GM18505 (cell line): ENCODE data around the gene DUSP8.

Source experiments
- ATAC-seq: cut with Tn5 transposase; IDR thresholded peaks from one replicate; pipeline ENCODE4 v1.9.1; 2021; ENCODE audit not compliant: unreplicated experiment
- POLR2A ChIP-seq: IDR thresholded peaks from 4 replicates; pipeline ENCODE4 v1.6.1; 2011; ENCODE audit warnings: borderline replicate concordance; ENCODE audit not compliant: insufficient read depth, insufficient read length; ENCODE audit errors: extremely low read depth

DUSP8 gene

DNA sequence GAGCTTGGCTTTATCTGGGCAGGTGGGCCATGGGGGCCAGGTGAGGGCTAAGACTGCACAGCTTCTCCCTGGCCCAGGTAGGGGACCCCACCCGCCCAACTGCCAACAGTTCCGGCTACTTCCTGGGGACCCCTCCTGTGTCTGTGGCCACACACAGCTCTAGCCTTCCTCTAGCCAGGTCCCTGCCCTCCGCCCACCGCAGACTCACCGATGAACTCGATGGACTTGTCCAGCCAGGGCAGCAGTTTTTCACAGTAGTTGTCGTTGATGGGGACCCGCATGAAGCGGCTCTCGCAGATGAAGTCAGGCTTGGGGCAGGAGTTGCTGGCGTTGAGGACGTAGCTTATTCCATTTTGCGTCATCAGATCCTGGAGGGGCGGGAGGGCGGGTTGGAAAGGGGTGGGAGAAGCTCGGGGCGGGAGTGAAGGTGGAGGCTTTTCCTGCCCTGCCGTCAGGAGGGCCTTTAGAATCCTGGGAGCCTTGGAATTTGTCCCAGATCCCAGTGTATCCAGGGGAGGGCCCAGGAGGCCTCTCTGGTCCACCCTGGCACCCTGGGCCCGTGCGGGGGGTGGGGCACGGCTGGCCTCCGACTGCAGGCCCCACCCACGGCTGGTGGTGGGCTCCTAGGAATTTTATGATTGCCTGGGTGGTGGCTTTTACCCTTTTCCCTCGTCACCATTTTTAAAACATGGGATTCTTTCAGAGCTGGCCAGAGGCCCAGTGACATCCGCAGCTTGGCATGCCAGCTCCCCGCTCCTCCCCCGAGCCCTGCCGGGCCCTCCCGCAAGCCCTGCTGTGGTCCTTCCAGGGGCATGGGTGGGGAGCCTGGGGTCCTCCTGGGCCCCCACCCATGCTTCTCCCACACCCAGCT is 13.9 kb downstream of the DUSP8 start:
- ATAC-seq: no peak
- TF ChIP-seq POLR2A: no peak

DNA sequence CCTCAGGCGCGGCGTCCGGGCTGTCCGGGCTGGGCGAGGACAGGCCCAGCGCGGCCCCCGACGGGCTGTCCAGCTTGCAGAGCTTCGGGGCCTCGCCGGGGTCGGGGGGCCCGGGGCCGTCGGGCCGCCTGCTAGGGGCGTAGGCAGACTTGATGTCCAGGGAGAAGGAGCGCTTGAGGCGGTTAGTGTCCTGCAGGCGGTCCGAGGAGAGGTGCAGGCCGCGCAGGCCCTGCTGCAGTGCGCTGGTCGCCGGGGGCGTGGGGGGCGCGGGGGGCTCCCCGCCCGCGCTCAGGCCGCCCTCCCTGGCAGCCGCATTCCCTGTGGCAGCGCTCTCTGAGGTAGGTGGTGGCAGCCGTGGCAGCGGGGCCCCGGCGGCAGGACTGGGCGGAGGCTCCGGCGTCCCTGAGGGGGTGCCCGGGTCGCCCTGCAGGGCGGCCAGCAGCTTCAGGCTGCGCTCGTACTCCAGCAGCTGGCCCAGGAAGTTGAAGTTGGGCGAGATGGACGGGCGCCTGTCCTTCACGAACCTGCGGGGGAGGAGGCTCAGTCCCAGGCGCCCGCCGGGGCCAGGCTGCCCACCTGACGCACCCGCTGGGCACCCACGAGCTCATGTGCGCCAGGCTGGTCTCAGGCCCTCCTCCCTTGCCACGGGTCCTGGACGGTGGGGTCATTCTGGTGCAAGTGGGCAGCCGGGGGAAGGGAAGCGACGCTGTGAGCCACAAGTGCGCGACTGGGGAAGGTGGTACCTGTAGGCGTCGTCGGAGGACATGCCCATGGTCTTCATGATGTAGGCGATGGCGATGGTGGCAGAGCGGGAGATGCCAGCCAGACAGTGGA is 14.8 kb downstream of the DUSP8 start:
- ATAC-seq: no peak

DNA sequence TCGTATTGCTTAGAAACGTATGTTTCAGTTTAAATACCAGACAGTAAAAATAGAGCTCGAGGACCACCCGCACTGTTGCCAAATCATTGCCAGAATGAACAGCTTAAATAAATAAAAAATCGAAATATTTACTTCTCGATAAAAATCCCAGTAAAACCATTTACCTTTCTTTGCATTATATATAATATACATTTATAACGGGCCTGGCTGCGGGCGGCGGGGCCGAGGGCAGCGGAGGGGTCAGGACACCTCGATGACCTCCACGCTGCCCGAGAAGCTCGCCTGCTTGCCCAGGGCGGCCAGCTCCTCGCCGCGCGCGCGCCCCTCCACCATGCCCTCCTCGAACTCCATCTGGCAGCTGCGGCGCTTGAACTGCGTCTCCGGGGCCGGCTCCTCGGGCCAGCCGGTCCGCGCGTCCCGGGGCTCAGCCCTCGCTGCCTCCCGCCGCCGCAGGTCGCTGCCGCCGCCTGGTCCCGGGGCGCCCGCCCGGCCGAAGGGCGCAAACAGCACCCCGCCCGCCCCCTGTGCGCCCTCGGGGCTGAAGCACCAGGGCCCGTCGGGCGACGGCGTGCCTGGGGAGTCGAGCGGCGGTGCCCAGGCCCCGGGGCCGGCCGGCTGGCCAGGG is 15.7 kb downstream of the DUSP8 start:
- no peak for ATAC-seq
- no peak for TF ChIP-seq POLR2A

More for the DNA sequence above, 14.8 kb downstream of the DUSP8 start:
- no peak for TF ChIP-seq POLR2A

DNA sequence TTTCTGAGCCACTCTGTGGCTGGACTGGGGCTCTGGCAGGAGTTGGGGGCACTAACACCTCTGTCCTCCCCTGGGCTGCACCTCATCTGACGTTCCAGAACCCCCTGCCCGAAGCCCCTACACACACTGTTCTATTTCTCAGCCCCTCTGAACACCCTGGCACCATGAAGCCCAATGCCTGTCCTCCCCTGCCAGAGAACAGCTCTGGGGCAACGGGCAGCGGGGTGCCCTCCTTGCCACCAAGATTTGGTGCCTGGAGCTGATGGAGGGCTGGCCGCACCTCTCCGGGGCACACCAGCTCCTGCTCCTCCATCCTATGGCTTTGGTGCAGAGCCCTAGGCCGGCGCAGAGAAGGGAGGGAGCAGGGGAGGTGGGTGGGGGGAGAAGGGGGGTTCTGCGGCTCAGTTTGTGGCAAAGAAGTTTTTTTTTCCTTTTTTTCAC is 16.3 kb downstream of the DUSP8 start:
- TF ChIP-seq POLR2A: no peak
- no peak for ATAC-seq

DNA sequence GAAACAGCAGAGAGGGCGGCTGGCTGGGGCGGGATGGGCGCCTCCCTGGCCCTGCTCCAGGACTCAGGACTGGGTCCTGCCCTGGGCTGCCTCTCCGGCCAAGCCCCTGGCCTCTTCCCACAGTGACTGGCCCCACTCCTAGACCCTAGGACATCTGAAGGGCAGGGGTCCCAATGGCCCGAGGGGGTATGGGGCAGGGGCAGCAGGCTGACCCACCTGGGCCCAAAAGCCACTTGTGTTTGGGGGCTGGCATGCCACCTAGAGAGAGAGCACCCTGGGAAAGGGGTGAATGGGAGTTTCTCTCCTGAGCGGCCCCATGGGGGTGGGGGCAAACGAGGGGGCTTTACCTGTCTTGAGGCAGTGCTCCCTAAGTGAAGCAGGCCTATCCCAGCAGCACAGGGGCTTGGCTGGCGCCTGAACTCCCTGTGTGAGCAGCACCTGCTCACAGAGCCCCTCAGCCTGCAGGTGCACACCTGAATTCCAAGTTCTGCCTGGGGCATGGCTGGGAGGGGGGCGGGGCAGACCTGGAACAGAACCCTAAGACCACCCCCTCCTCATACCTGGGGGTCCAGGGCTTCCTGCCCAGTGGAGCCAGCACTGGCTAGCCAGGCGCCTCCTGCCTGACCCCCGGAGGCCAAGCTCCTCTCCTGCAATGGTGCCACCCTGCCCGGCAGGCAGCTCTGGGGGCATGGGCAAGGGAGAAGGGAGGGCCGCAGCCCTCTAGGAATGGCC is 16.9 kb downstream of the DUSP8 start:
- TF ChIP-seq POLR2A: no peak
- ATAC-seq: no peak

DNA sequence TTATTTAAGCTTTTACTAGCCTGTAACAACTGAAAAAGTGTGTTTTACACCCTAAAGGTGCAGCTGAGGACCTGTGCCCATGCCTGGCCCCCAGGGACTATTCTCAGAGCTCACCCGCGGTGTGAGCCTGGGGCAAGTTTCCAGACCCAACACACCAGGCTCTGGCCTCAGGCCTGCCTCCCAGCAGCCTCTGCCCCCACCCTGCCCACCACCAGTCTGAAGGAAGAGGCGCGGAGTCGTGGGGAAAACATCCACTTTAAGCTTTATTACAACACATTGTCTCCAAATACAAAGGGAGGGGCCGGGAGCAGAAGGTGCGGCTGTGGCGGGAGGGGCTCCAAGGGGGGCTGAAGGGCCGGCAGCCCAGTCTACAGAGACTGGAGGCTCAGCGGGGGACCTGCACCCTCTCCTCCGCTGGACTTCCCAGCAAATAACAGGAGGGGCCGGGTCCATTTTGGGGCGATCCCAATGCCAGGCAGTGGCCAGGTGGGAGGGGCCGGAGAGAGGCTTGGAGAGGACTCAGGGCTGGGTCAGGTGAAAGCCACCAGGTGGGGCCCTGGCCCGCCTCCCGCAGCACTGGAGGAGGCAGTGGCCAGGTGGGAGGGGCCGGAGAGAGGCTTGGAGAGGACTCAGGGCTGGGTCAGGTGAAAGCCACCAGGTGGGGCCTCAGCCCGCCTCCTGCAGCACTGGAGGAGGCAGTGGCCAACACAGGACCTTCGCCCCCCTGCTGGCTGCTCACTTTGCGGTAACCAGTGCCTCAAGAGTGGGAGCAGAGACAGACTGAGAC is 18.1 kb downstream of the DUSP8 start:
- no peak for TF ChIP-seq POLR2A
- ATAC-seq: no peak

DNA sequence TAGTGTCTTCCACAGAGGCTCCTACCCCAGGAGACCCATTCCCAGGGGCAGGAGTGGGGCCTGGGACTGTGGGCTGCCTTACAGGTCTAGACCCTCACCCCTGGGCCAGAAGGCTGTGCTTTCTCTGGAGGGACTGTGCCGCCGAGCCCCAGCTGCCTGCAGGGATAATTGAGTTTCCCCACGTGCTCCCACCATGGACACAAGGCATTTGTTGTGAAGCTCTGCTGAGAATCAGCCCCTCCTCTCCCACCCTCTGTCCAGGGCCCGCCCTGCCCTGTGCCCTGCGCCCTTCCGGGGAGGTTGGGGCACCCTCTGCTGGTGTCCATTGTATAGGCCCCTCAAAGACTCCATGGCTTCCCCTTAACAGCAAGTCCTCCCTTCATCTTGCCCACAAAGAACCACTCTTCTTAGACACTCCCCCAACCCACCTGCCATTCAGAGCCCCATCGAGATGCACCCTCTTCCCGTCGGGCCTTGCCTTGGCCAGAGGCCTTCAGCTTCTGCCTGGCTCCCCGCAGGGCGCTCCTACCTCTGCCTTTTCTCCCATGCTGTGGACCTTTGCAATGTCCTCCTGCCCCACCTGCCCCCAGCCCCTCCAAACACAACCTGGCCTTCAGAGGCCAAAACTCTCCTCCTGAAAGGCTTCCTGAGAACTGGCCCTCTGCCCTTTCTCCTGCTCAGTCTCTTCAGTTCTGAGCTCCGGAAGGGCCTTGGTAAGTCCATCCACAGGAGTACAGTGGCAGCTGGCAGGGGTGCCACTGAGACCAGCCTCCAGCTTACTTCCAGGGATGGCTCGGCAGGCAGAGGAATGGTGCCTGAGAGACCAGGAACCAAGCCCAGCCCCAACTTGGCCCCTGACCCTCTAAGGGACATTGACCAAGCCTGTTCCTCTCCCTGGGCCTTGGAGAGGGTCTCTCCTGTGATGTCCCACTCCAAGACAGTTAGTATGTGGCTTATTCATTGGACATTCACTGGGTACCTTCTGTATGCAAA is 22.4 kb downstream of the DUSP8 start:
- TF ChIP-seq POLR2A: no peak
- ATAC-seq: no peak

DNA sequence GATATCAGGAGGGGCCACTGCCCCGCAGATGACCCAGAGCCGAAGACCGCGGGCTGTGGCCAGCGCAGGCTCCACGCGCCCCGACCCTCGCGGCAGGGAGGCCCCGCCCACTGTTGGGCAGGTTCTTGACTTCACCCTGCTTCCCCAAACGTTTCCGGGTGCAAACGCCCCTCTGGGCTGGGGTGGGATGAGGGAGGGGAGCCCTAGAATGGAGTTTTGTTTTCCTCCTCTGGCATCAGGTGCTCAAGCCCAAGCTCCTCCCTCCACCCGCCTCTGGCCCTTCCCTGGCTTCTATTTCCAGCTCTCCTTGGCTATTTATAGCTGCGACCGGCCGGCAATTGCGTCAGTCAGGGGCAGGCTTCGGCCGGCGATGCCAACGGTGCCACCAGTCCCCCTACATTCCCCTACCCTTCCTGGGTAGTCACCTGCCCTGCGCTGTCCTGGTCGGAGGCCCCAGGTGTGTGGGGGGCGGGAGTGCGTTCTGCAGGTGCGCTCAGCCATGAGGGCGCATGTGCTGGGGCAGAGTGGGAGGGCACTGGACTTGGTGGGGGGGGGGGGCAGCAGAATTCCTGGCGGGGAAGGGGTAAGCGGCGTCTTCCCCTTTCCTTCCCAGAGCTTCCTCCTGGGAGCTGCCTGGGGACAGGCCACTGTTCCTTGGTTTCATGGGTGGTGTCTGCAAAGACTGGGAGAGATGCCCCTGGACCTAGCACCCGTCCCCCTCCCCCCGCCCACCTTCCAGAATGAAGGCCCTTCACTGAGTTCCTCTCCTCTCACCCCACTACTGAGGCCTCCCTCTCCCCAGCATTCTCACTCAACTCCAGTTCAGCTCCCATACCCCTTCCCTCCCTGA is 23.6 kb downstream of the DUSP8 start:
- no peak for TF ChIP-seq POLR2A
- ATAC-seq: no peak

DNA sequence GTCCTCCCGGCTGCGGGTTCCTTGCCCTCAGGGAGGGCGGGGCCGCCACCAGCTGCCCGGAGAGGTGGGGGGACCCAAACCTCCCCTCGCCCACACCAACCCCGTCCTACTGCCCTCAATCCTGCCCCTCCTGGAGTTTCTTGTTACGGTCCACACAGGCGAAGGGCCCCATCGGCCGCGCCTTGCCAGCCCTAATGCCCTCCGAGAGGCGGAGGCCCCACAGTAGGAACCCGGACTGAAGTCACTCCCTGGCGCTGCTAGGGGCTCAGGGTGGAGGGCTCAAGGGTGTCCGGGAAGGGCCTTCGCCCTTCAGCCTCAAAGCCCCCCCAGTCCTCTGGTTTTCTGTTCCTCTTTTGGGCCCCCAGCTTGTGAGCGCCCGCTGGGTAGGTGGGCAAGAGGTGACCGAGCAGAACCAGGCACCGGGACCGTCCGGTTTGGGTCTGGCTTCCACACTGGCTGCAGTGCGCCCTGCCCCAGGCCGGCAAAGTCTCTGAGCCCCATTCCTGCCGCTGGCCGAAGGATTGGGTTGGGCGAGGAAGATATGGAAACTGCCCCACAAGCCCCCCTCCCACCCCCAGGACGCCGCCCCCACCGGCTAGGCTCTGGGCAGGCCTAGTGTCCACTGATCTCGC is 24.5 kb downstream of the DUSP8 start:
- ATAC-seq: no peak
- TF ChIP-seq POLR2A: no peak

DNA sequence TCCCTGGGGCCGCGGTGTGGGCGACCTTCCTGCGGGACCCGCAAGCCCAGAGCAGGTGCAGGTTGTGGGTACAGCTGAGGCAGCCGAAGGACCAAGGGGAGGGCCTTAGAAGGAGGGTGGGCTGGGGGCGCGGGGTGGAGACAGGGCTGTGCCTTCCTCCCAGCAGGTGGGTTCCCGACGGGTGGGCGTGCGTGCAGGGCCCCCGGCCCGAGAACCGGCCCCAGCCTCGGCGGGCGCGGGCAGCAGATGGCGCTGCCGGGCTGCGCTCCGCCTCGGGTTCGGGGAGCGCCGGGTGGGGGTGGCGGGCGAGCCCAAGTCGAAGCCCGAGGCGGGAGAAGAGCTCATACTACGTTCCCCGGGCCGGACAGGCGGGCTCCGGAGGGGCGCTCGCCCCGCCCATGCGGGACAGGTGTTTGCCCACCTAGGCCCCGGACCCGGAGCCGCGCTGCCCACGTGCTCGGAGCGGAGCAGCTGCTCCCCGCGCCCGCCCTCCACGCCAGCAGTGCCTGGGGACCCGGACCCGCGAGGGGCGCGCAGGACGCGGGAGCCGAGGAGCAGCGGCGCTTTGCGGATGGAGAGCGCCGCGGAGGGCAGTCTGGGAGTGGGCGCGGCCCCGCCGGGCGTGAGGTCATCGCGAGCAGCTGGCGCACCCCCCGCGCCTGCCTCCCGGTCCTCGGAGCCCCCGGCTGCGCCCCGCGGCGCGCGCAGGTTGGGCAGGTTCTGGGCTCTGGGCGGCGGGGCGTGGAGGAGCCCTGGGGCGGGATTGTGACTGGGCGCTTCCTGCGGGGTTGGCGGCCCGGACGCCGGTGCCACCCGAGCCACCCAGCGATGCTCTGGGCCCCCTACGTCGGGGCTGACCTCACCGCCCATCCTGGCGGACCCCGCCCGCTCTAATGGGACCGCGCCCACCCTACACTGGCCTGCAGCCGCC is 25.3 kb downstream of the DUSP8 start:
- ATAC-seq: no peak
- no peak for TF ChIP-seq POLR2A
